Posterior cingulate gyrus (tissue), 11 donors: ENCODE results near the gene SENP7.
A peak's percentile ranks its signal among the peaks of the same experiment; 100 is the strongest.
"Not testable (repeated sequence)": the region's sequence is repeated elsewhere in the genome, so short reads cannot be mapped to it uniquely, and the experiment has no call there.

Experiments
- DNase-seq, 10 donors: peaks; one replicate each; pipeline versions ENCODE4 v3.0.0 to v3.0.0-alpha.2; 2020 to 2021; ENCODE audit warnings: mixed read lengths in 3 of 10
- intact Hi-C: fragments of 100-400 bp; cut with DNase I; formaldehyde crosslinking; loops from one replicate; pipeline ENCODE4 v1.15.1; 2023

The SENP7 gene

DNA sequence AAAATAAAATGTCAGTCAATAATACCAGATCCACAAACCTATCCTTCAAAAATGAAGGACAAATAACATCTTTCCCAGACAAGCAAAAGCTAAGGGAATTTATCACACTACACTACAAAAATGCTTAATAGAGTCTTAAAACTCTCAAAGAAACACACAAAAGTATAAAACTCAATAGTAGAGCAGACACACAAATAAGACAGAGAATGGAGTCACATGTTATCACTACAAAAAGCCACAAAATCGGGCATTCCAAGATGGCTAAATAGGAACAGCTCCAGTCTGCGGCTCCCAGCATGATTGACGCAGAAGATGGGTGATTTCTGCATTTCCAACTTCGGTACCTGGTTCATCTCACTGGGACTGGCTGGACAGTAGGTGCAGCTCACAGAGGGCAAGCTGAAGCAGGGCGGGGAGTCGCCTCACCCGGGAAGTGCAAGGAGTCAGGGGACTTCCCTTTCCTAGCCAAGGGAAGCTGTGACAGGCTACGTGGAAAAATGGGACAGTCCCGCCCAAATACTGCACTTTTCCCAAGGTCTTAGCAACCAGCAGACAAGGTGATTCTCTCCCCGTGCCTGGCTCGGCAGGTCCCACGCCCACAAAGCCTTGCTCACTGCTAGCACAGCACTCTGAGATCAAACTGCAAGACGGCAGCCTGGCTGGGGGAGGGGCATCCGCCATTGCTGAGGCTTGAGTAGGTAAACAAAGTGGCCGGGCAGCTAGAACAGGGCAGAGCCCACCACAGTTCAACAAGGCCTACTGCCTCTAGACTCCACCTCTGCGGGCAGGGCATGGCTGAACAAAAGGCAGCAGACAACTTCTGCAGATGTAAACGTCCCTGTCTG, 46.3 kb downstream of the SENP7 start:
- intact Hi-C loops, result no loop called here
- DNase-seq, result peak in 1 of 10 donors; percentile 66

DNA sequence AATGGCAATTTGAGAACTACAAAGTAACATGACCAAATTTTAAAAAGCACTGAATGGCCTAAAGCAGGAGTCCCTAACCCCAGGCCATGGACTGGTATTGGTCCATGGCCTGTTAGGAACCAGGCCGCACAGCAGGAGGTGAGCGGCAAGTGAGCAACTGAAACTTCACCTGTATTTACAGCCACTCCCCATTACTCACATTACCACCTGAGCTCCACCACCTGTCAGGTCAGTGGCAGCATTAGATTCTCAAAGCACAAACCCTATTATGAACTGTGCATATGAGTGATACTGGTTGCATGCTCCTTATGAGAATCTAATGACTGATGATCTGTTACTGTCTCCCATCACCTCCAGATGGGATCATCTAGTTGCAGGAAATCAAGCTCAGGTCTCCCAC, 48.8 kb downstream of the SENP7 start:
- intact Hi-C loops, result no loop called here
- DNase-seq, result no peak

DNA sequence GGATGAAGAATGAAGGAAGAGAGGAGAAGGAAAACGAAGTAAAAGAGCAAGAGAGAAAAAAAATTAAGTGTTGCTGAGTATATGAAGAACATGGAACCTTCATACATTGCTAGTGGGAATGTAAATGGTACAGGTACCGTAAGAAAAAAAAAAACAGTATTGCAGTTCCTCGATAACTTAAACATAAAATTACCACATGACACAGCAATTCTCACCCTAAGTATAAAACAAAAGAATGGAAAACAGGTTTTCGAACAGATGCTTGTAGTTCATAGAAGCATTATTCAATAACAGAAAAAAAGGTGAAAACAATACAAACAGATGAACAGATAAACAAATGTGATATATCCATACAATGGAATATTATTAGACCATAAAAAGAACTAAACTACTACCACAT, 51.6 kb downstream of the SENP7 start:
- no peak for DNase-seq
- intact Hi-C loops, result no loop called here

- intact Hi-C loops, result no loop called here
- DNase-seq, result no peak
Observed at GRCh38 chr3:101458387-101458786, 54.6 kb downstream of the SENP7 start.

GRCh38 chr3:101454629-101455028, 58.4 kb downstream of the SENP7 start:
- intact Hi-C loops, result no loop called here
- no peak for DNase-seq

DNA sequence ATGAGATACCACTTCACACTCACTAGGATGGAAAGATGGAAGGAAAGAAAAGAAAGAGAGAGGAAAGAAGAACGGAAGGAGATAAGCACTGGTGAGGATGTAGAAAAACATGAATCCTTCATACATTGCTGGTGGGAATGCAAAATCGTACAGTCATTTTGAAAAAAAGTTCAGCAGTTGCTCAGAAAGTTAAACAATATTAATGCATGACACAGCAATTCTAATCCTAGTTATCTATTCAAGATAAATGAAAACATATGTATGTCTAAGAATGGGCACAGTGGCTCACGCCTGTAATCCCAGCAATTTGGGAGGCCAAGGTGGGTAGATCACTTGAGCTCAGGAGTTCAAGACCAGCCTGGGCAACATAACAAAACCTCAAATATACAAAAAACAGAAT, 59.1 kb downstream of the SENP7 start:
- no peak for DNase-seq
- intact Hi-C loops, result no loop called here

DNA sequence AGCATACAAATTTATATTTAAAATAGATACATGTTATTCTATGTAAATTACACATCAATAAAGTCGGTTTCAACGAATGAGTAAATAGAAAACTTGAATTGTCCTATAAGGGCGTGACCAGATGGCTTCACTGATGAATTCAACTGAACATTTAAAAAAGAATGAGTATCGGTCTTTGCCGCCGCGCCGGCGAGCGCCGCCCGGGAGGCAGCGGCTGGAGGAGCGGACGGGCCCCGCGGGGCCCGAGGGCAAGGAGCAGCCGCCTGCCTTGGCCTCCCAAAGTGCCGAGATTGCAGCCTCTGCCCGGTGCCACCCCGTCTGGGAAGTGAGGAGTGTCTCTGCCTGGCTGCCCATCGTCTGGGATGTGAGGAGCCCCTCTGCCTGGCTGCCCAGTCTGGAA, 74.4 kb downstream of the SENP7 start:
- DNase-seq, intact Hi-C loops: not testable (repeated sequence)

- intact Hi-C loops, result no loop called here
- DNase-seq, result no peak
Observed at GRCh38 chr3:101433652-101434051, 79.4 kb downstream of the SENP7 start.

GRCh38 chr3:101423984-101424888, 88.8 kb downstream of the SENP7 start:
- intact Hi-C loops, result no loop called here
- peak in 1 of 10 donors; percentile 51 for DNase-seq

- no peak for DNase-seq
- intact Hi-C loops, result no loop called here
Observed at GRCh38 chr3:101418851-101419250, 94.2 kb downstream of the SENP7 start.

DNA sequence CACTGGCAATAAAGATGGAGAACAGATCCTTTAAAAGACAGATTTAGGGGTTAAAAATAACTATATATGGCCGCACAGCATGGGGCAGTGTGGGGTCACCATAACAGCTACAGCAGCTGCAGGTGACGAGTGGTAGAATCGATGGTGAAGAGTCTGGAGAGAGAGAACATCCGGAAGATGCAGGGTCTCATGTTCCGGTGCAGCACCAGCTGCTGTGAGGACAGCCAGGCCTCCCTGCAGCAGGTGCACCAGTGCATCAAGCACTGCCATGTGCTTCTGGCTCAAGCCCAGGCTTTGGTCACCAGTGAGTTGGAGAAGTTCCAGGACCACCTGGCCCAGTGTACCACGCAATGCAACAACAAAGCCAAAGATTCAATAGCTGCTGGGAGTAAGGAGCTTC, 98.9 kb downstream of the SENP7 start:
- intact Hi-C loops, result no loop called here

GRCh38 chr3:101413656-101414055, 99.4 kb downstream of the SENP7 start:
- intact Hi-C loops, result no loop called here
- no peak for DNase-seq

More for the DNA sequence above, 98.9 kb downstream of the SENP7 start:
- DNase-seq, result no peak

- intact Hi-C loops, result no loop called here
- DNase-seq, result no peak
Observed at GRCh38 chr3:101391413-101391950, 121.5 kb downstream of the SENP7 start.

GRCh38 chr3:101388706-101389105, 124.3 kb downstream of the SENP7 start:
- no peak for DNase-seq
- intact Hi-C loops, result no loop called here

DNA sequence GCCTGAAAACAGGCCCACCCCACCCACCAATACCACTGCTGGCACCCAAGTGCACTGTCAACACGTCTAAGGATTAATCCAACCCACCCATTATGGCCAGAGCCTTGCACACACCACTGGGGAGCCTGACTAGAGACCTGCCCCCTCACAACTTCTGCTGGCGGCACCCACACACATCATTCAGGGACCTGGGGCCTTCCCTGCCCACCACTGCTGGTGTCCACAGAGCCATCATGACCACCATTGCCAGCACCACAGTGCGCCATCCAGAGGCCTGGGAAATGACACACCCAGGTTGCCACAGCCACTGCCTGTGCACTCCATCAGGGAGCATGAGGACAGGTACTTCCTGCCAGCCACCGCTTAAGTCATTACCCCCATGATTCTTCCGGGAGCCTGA, 125.7 kb downstream of the SENP7 start:
- intact Hi-C loops, result no loop called here
- DNase-seq, result peak in 3 of 10 donors; percentile 46 to 78 (median 59)

DNA sequence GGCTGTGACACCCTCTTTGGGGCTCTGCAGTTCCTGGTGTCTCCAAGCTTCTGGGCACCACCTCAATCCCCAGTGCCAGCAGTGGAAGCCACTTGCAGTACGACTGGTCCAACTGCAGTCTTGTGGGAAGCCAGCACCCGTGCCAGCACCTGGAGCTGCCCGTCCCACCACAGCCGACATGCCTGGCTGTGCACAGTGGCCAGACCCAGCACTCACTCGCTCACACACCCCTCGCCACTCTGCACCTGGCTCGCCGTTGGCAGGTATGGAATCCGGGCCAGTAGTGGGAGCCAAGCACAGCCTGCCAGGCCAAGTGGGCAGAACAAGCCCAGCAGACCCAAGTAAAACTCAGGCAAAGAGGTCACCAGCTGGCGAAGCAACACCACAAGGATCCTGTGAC, 128.6 kb downstream of the SENP7 start:
- DNase-seq, result peak in 2 of 10 donors; percentile 40 to 62
- intact Hi-C loops, result no loop called here

DNA sequence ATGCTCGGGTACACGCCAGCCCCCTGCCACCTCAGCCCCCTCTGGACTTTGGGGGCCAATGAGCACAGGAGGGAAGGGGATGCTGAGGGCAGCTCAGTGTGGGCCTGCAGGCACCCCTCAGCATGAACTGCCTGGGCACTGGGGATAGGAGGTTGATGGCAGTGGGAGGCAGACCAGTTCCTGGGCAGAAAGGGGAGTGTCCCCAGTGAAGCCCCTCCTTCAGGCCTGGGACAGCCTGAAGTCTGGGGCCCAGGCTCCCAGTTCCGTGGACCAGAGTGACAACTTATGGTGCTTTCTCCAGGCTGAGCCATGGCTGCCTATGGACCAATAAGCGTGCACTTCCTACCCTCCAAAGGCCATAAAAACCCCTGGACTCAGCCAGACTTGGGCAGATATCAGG, 129.4 kb downstream of the SENP7 start:
- intact Hi-C loops, result no loop called here

GRCh38 chr3:101383156-101383575, 129.8 kb downstream of the SENP7 start:
- peak in 7 of 10 donors; percentile 16 to 88 (median 43) for DNase-seq
- intact Hi-C loops, result no loop called here

More for the DNA sequence above, 129.4 kb downstream of the SENP7 start:
- peak in 2 of 10 donors; percentile 50 to 67 for DNase-seq

DNA sequence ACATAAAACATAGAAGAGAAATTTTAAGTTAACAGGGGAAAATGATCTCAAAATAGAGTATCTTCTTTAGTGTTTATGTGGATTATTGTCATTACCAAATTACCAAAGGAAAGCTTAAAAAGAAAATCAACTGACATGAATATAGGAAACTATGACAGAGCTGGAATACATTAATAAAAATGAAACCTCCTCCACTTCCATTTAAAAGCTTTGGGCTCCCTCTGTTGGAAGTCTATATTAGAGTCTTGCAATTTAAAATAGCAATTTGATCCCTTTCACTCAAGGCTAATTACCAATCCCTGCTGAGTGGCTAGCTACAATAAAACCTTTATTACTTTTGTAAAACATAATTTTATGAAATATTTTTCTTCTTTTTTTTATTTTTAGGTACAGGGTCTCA, 131.2 kb downstream of the SENP7 start:
- DNase-seq, result no peak
- intact Hi-C loops, result no loop called here

GRCh38 chr3:101379658-101380376, 133.2 kb downstream of the SENP7 start:
- intact Hi-C loops, result no loop called here
- DNase-seq, result no peak
